Dermis lymphatic vessel endothelial cell (primary cell): Measurements from ENCODE around the gene RPS6KA4. TPM values are rescaled to one million over a fixed set of nuclear protein-coding genes. Genes with fewer than 3 reads are reported as not detected.

ENCODE experiments used
- total RNA-seq: library from RNA; depleted of rRNA; stranded (reverse); fragments of >200 nt; gene quantifications from 2 replicates; pipeline ENCODE4 v1.2.1, GENCODE V29; 2014

The RPS6KA4 gene
- 25.1 and 26.0 TPM in 2 replicates for total RNA-seq

DNA sequence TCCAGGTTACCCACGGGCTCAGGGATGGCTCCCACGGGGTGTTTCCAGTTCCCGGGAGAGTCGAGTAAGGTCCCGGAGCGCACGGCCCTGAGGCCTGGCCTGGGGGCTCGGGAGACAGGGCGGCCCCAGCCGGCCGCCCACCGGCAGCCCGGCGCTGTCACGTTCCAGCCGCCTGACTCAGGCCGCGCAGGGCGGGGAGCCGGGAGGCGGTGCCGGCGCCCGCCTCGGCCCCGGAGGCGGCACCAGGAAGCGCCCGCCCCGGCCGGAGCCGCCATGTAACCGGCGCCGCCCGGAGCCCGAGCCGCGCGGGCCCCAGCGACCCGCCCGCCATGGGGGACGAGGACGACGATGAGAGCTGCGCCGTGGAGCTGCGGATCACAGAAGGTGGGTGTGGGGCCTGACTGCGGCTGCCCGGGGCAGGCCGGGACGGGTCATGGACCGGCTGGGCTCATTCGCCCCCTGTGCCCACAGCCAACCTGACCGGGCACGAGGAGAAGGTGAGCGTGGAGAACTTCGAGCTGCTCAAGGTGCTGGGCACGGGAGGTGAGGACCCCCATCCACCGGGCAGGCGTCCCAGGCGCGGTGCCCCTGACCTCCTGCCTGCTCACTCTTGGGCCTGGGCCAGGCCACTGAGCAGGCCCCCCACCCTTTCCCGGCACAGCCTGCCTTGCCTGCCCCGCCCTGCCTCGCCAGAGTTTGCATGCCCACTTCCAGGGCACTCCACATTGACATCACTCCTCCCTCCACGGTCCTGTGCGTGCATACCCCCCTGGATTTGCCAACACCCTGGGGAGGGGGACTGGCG is at the start of gene RPS6KA4:
Gene RPS6KA4 (plus strand): TSS at position 256 of the 805 bp plus-strand sequence. CDS start 74 bp downstream, at position 330.

DNA sequence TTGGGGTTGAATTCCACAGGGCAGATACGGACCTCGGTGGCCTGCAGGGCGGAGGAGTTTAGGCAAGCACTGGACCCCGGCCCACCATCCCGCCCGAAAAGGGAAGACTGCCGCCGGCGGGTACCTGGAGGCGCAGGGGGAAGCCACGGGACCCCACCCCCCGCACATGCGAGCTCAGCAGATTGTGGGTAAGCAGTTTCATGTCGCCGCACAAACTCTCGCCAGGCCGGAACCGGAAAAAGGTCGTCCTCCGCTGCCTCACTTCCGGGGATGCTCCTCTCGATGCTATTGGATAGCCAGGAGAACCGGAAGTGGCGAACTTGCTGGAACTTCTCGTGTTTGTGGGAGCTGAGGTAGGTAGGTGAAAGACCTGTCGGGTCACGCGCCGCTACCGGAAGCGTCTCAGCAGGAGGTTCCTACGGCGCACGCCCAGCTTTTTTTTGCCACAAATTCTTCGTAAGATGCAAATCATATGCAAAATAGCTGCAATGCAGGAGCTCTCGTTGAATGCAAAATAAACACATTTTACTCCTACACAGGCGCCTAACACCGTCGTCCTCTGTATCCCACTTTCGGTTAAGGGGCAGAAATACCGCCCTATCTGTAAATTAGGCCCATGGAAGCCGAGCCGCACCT is 41.5 kb upstream of the RPS6KA4 start, which contains the start of gene TRMT112:
Gene TRMT112 (minus strand): TSS at position 235 of the 636 bp plus-strand sequence. CDS start 33 bp downstream, at position 202.

DNA sequence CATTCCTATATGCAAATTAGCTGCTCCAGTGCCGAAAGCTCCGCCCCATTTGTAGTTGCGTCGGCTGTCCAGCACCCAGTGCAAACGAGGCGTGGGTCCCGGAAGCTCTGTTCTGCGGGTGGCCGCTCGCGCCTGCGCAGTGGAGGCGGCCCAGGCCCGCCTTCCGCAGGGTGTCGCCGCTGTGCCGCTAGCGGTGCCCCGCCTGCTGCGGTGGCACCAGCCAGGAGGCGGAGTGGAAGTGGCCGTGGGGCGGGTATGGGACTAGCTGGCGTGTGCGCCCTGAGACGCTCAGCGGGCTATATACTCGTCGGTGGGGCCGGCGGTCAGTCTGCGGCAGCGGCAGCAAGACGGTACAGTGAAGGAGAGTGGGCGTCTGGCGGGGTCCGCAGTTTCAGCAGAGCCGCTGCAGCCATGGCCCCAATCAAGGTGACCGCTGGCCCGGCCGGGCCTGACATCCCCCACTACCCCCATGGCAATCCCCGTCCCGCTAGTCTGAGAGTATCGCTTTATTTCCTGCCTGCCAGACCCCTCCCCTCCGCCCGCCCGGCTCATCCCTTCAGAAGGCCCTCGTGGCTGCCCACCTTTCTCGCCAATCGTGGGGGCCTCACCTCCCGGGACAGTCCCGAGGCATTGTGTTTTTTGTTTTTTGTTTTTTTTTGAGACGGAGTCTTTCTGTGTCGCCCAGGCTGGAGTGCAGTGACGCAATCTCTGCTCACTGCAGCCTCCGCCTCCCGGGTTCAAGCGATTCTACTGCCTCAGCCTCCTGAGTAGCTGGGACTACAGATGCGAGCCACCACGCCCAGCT is 40.8 kb upstream of the RPS6KA4 start, which contains the start of gene PRDX5:
Gene PRDX5 (plus strand): TSS at position 161 of the 805 bp plus-strand sequence. CDS start 95 bp downstream, at position 256.

DNA sequence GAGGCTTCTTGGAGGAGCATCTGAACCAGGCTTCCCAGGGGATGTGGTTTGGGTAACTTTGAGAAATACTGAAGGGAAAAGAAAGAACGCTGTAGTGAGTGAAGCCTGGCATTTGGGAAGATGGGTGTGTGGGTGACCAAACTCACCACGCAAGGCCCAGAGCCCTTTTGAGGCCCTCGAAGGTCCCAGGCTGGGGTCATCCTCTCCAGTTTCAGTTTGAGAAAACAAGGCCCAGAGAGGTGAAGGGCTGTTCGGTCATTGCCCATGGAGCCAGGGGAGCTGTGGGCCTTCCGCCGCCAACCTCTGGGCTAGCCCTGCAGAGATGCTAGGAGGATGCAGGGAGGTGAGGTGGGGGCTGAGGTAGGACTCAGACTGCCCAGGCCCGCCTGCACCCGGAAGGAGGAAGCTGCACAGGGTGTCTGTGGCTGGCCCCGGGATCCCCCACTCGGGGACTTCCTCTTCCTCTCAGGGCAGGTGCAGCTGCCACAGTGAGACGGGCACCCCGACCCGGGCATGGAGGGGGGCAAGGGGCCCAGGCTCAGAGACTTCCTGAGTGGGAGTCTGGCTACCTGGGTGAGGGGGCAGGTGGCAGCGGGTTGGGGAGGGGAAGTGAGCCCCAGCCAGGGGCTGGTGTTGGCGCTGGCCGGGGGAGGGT is 19.1 kb upstream of the RPS6KA4 start, which contains the start of gene CCDC88B:
Gene CCDC88B (plus strand): TSS at position 451 of the 655 bp plus-strand sequence. CDS start 63 bp downstream, at position 514.

Other genes starting within 250 kb of the RPS6KA4 start
- 19.3 and 22.3 TPM in 2 replicates for gene MACROD1, start 193.0 kb upstream of the RPS6KA4 start, total RNA-seq
- gene STIP1, start 173.0 kb upstream of the RPS6KA4 start, total RNA-seq: 112 and 116 TPM in 2 replicates
- gene FERMT3, start 152.4 kb upstream of the RPS6KA4 start, total RNA-seq: 7.2 and 9.3 TPM in 2 replicates
- gene TRPT1, start 133.0 kb upstream of the RPS6KA4 start, total RNA-seq: 19.5 and 25.5 TPM in 2 replicates
- gene NUDT22, start 132.9 kb upstream of the RPS6KA4 start, total RNA-seq: 27.1 and 40.1 TPM in 2 replicates
- 13.8 and 14.1 TPM in 2 replicates for gene DNAJC4, start 128.6 kb upstream of the RPS6KA4 start, total RNA-seq
- 13.7 and 19.8 TPM in 2 replicates for gene VEGFB, start 124.6 kb upstream of the RPS6KA4 start, total RNA-seq
- 71.8 and 72.9 TPM in 2 replicates for gene FKBP2, start 118.1 kb upstream of the RPS6KA4 start, total RNA-seq
- 89.6 and 110 TPM in 2 replicates for gene PPP1R14B, start 112.2 kb upstream of the RPS6KA4 start, total RNA-seq
- gene PLCB3, start 107.6 kb upstream of the RPS6KA4 start, total RNA-seq: 14.6 and 15.3 TPM in 2 replicates
- 46.2 and 69.0 TPM in 2 replicates for gene BAD, start 74.5 kb upstream of the RPS6KA4 start, total RNA-seq
- 6.0 and 7.7 TPM in 2 replicates for gene GPR137, start 73.3 kb upstream of the RPS6KA4 start, total RNA-seq
- gene KCNK4, start 67.9 kb upstream of the RPS6KA4 start, total RNA-seq: not detected in 2 replicates
- 0.11 TPM in 1 of 2 replicates, not detected in the other for gene CATSPERZ, start 58.8 kb upstream of the RPS6KA4 start, total RNA-seq
- gene ESRRA, start 53.6 kb upstream of the RPS6KA4 start, total RNA-seq: 42.8 and 56.0 TPM in 2 replicates
- gene TRMT112, start 41.6 kb upstream of the RPS6KA4 start, total RNA-seq: 231 and 235 TPM in 2 replicates
- 194 and 276 TPM in 2 replicates for gene PRDX5, start 41.0 kb upstream of the RPS6KA4 start, total RNA-seq
- 1.0 and 1.5 TPM in 2 replicates for gene CCDC88B, start 19.0 kb upstream of the RPS6KA4 start, total RNA-seq
- not detected in 2 replicates for gene SLC22A11, start 196.8 kb downstream of the RPS6KA4 start, total RNA-seq
- gene SLC22A12, start 232.1 kb downstream of the RPS6KA4 start, total RNA-seq: not detected in 2 replicates